Stimulated activated naive B cell treated with anti-CD40 and anti-IgM and Interleukin-4, amounts not matched to agents 10 μg/mL and 1 μg/mL and 100 μg/mL, for 72 hours (primary cell): ENCODE measurements around the gene FAM222A.

Source experiments
- ATAC-seq, 2 donors: fragments of 150-1000 bp; cut with Tn5 transposase; replicated peaks; 2 replicates each; pipeline ENCODE4 v1.10.0; 2021; ENCODE audit warnings: moderate library complexity in 1 of 2
- DNase-seq: peaks from one replicate; pipeline ENCODE4 v3.0.0; 2021
- H3K27ac Mint-ChIP-seq: one replicate; pipeline ENCODE4 v1.8.0; 2022; ENCODE audit warnings: mild to moderate bottlenecking, mixed read lengths
- H3K27me3 Mint-ChIP-seq, 2 donors: one replicate each; pipeline ENCODE4 v1.8.0; 2022; ENCODE audit warnings: mixed read lengths in 2 of 2
- H3K36me3 Mint-ChIP-seq, 2 donors: one replicate each; pipeline ENCODE4 v1.8.0; 2022; ENCODE audit warnings: mixed read lengths in 2 of 2, mild to moderate bottlenecking in 1 of 2
- H3K4me1 Mint-ChIP-seq, 2 donors: one replicate each; pipeline ENCODE4 v1.8.0; 2022; ENCODE audit warnings: mixed read lengths in 2 of 2, mild to moderate bottlenecking in 1 of 2
- H3K4me3 Mint-ChIP-seq, 2 donors: one replicate each; pipeline ENCODE4 v1.8.0; 2022; ENCODE audit warnings: mild to moderate bottlenecking in 2 of 2, mixed read lengths in 2 of 2, moderate library complexity in 1 of 2
- H3K9me3 Mint-ChIP-seq, 2 donors: one replicate each; pipeline ENCODE4 v1.8.0; 2022; ENCODE audit warnings: mixed read lengths in 2 of 2, mild to moderate bottlenecking in 1 of 2

The FAM222A gene

DNA sequence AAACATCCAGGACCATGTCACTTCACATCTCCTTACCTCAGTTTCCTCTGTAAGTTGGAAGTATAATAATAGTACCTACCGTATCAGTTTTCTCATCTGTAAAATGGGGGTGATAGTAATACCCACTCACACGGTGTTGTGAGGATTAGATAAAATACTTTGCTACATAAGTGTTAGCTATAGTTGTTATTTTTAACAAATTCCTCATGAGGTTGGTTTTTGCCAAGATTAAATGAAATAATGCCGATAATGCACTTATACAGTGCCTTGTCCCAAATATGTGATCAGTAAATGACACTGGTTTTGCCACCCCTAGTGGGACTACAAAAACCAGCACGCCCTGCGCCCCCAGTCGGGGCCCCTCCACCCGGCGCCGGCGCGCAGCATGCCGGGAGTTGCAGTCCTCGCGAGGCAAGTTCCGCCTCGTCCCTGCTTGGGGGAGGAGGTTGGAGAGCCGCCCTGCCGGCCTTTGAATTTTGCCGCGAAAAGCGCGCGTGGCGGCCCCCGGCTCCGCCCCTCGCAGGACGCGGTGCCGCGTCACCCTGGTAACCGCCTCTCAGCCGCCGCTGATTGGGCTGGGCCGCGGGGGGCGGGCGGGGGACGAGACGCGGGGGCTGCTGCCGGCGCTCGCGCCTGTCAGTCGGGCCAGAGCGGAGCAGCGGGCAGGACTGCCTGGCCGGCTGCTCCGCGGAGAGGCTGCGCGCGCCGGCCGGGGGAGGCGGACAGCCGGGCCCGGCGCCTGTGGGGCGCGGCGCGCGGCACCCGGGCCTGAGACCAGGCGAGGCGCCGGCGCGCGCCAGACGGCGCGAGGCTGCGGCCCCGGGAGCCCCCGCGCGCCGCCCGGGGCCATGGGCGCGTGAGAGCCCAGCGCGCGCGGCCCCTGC lies at the start of gene FAM222A:
Gene FAM222A (plus strand): TSS at position 639 of the 884 bp plus-strand sequence. CDS start 30,322 bp downstream, outside the sequence.
- peak within 1 kb of the TSS; percentile 56 for H3K27ac Mint-ChIP-seq
- DNase-seq (peak; percentile 98), ATAC-seq (peak; percentile 91 to 97)
- peak within 1 kb of the TSS; percentile 75 to 80 for H3K4me3 Mint-ChIP-seq
- H3K36me3 Mint-ChIP-seq: no peaks in the 10 kb centered on the region
- H3K27me3 Mint-ChIP-seq: peaks cover 44 to 72% of the 10 kb centered on the region in 2 donors
- peaks cover 2 to 12% of the 10 kb centered on the region in 2 donors for H3K4me1 Mint-ChIP-seq
- no peaks in the 10 kb centered on the region for H3K9me3 Mint-ChIP-seq

DNA sequence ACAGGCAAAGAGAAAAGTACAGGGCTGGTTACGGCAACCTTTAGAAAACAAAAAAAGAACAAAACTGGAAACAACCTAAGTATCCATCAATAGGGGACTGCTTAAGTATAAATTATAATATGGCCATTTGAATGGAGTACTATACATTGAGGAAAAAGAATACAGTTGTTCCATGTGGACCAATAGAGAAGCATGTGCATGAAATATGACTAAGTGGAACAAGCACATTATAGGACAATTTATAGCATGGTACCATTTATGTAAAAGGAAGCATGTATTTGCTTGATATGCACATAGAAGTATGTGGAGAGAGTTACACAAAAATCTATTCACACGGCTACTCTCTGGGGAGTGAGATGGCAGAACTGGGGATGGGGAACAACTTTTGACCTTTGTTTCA lies 49.2 kb upstream of the FAM222A start:
- DNase-seq (no peak), ATAC-seq (no peak)
- Mint-ChIP-seq H3K4me1 (no peaks in the 10 kb centered on the region), H3K36me3 (no peaks in the 10 kb centered on the region), H3K27me3 (peaks cover 4 to 17% of the 10 kb centered on the region in 2 donors), H3K4me3 (no peak overlapping the region), H3K27ac (no peak overlapping the region), H3K9me3 (peaks cover 0 to 1% of the 10 kb centered on the region in 2 donors)

- peaks cover 13 to 31% of the 10 kb centered on the region in 2 donors for H3K27me3 Mint-ChIP-seq
- no peak overlapping the region for H3K4me3 Mint-ChIP-seq
- H3K36me3 Mint-ChIP-seq: no peaks in the 10 kb centered on the region
- no peaks in the 10 kb centered on the region for H3K4me1 Mint-ChIP-seq
- no peak for ATAC-seq
- no peak for DNase-seq
- H3K9me3 Mint-ChIP-seq: peaks cover 0 to 1% of the 10 kb centered on the region in 2 donors
- H3K27ac Mint-ChIP-seq: no peak overlapping the region
Measured at GRCh38 chr12:109666068-109666467, 47.6 kb upstream of the FAM222A start.

DNA sequence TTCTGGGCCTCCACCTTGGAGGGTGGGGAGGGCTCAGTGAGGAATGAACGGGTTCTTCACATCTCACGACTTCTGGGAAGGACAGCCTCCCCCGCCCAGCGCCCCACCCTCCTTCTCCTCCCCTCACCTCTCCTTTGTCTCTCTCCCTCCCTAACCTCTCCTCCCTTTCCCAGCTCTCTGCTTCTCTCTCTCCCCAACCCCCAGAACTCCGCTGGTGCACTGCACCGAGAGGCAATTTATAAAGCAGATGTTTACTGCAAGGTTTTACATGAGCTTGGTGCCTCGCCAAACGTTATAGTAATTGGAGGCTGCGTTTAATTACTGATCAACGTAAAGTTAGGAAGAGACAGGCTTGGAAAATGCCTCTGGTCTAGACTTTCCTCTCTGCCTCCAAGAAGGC lies 42.9 kb upstream of the FAM222A start:
- ATAC-seq (no peak), DNase-seq (no peak)
- Mint-ChIP-seq H3K4me1 (no peaks in the 10 kb centered on the region), H3K9me3 (peaks cover 0 to 3% of the 10 kb centered on the region in 2 donors), H3K36me3 (no peaks in the 10 kb centered on the region), H3K4me3 (no peak overlapping the region), H3K27ac (no peak overlapping the region), H3K27me3 (peaks cover 18 to 53% of the 10 kb centered on the region in 2 donors)

GRCh38 chr12:109671502-109671901 lies 42.1 kb upstream of the FAM222A start:
- no peaks in the 10 kb centered on the region for H3K4me1 Mint-ChIP-seq
- H3K36me3 Mint-ChIP-seq: no peaks in the 10 kb centered on the region
- ATAC-seq (no peak), DNase-seq (no peak)
- peaks cover 0 to 3% of the 10 kb centered on the region in 2 donors for H3K9me3 Mint-ChIP-seq
- H3K27ac Mint-ChIP-seq: no peak overlapping the region
- no peak overlapping the region for H3K4me3 Mint-ChIP-seq
- H3K27me3 Mint-ChIP-seq: peaks cover 18 to 59% of the 10 kb centered on the region in 2 donors

GRCh38 chr12:109673379-109673778 lies 40.2 kb upstream of the FAM222A start:
- DNase-seq (no peak), ATAC-seq (no peak)
- Mint-ChIP-seq H3K27ac (no peak overlapping the region), H3K4me1 (no peaks in the 10 kb centered on the region), H3K27me3 (peaks cover 14 to 61% of the 10 kb centered on the region in 2 donors), H3K36me3 (no peaks in the 10 kb centered on the region), H3K4me3 (no peak overlapping the region), H3K9me3 (peaks cover 0 to 3% of the 10 kb centered on the region in 2 donors)

GRCh38 chr12:109673884-109674283 lies 39.7 kb upstream of the FAM222A start:
- H3K27ac Mint-ChIP-seq: no peak overlapping the region
- peaks cover 0 to 2% of the 10 kb centered on the region in 2 donors for H3K9me3 Mint-ChIP-seq
- no peaks in the 10 kb centered on the region for H3K4me1 Mint-ChIP-seq
- H3K36me3 Mint-ChIP-seq: no peaks in the 10 kb centered on the region
- no peak for ATAC-seq
- H3K27me3 Mint-ChIP-seq: peaks cover 14 to 57% of the 10 kb centered on the region in 2 donors
- DNase-seq: no peak
- no peak overlapping the region for H3K4me3 Mint-ChIP-seq

DNA sequence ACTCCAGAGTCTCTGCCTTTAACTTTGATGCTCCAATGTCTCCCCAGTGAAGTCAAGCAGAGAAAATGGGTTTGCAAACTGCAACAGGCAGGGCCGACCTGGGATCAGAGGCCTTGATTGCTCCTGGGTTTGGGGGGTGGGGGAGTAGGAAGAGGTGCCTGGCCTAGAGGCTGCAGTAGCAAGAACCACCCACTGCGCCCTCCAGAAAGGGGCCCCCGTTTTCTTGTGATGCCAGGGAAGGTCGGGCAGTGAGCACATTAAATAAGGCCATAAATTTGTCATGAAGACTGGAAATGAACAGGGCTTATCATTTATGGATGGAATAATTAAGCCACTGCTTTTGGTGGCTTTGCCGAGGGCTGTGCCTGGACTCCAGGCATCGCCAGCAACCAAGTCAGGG lies 38.2 kb upstream of the FAM222A start:
- Mint-ChIP-seq H3K36me3 (no peaks in the 10 kb centered on the region), H3K9me3 (peaks cover 0 to 2% of the 10 kb centered on the region in 2 donors)
- ATAC-seq: no peak

DNA sequence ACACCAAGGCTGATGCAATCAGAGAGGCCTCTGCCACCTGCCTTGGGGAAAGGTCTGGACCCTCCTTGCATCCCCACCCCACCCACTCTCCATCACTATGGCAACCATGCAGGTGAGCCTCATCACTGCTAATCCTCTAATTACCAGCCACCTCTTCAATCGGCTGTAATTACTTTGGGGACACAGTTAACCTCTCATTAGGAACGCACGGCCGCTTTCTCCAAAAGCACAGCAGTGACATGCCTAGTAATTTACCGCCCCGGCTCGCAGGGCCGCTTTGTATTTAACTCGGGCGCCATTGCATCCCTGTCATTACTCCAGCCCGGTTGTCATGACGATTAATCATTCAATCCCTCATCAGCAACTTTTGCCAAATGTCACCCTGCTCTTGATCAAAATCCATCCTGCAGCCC lies 36.3 kb upstream of the FAM222A start:
- H3K9me3 Mint-ChIP-seq: peaks cover 0 to 2% of the 10 kb centered on the region in 2 donors
- H3K36me3 Mint-ChIP-seq: no peaks in the 10 kb centered on the region
- no peaks in the 10 kb centered on the region for H3K4me1 Mint-ChIP-seq
- ATAC-seq (no peak), DNase-seq (no peak)
- no peak overlapping the region for H3K27ac Mint-ChIP-seq
- no peak overlapping the region for H3K4me3 Mint-ChIP-seq
- peaks cover 5 to 42% of the 10 kb centered on the region in 2 donors for H3K27me3 Mint-ChIP-seq

More for the DNA sequence above, 38.2 kb upstream of the FAM222A start:
- H3K27me3 Mint-ChIP-seq: peaks cover 10 to 48% of the 10 kb centered on the region in 2 donors
- no peak for DNase-seq
- no peak overlapping the region for H3K27ac Mint-ChIP-seq
- no peaks in the 10 kb centered on the region for H3K4me1 Mint-ChIP-seq
- H3K4me3 Mint-ChIP-seq: no peak overlapping the region

- ATAC-seq (no peak), DNase-seq (no peak)
- Mint-ChIP-seq H3K9me3 (no peaks in the 10 kb centered on the region), H3K36me3 (no peaks in the 10 kb centered on the region), H3K27me3 (peaks cover 13 to 45% of the 10 kb centered on the region in 2 donors), H3K27ac (no peak overlapping the region), H3K4me3 (no peak overlapping the region), H3K4me1 (no peaks in the 10 kb centered on the region)
Measured at GRCh38 chr12:109678719-109679118, 34.9 kb upstream of the FAM222A start.

GRCh38 chr12:109679501-109680263 lies 33.9 kb upstream of the FAM222A start:
- ATAC-seq (no peak), DNase-seq (no peak)
- H3K4me3 Mint-ChIP-seq: no peak overlapping the region
- H3K4me1 Mint-ChIP-seq: no peaks in the 10 kb centered on the region
- no peak overlapping the region for H3K27ac Mint-ChIP-seq
- H3K27me3 Mint-ChIP-seq: peaks cover 13 to 50% of the 10 kb centered on the region in 2 donors
- no peaks in the 10 kb centered on the region for H3K9me3 Mint-ChIP-seq
- H3K36me3 Mint-ChIP-seq: no peaks in the 10 kb centered on the region

DNA sequence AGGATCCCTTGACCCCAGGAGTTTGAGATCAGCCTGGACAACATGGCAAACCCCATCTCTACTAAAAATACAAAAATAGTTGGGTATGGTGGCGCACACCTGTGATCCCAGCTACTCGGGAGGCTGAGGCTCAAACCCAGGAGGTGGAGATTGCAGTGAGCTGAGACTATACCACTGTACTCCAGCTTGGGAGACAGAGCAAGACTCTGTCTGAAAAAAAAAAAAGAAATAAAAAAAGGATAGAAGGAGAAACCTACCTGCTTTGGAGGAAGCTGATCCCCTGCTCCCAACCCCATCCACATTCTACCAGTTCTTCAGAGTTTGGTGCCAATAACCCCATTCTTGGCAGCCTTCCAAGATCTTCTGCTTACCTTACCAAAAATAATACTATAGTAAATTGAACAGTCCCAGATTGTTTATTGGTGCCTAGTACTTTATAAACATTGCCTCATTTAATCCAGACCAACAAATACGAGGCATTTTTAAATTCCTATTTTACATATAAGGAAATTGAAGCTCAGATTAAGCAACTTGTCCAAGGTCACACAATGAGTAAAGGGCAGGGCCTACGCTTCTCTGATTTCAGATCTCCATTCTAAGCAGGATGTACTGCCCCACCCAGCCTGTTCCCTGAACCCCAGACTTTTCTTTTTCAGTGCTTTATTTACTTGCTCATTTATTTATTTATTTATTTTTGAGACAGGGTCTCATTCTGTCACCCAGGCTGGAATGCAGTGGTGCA lies 33.2 kb upstream of the FAM222A start:
- Mint-ChIP-seq H3K27ac (no peak overlapping the region), H3K4me3 (no peak overlapping the region), H3K4me1 (no peaks in the 10 kb centered on the region), H3K36me3 (no peaks in the 10 kb centered on the region), H3K27me3 (peaks cover 8 to 48% of the 10 kb centered on the region in 2 donors), H3K9me3 (no peaks in the 10 kb centered on the region)
- DNase-seq: no peak
- ATAC-seq: no peak

- H3K27ac Mint-ChIP-seq: no peak overlapping the region
- peaks cover 8 to 37% of the 10 kb centered on the region in 2 donors for H3K27me3 Mint-ChIP-seq
- H3K4me1 Mint-ChIP-seq: no peaks in the 10 kb centered on the region
- no peaks in the 10 kb centered on the region for H3K9me3 Mint-ChIP-seq
- H3K4me3 Mint-ChIP-seq: no peak overlapping the region
- ATAC-seq (no peak), DNase-seq (no peak)
- no peaks in the 10 kb centered on the region for H3K36me3 Mint-ChIP-seq
Measured at GRCh38 chr12:109681986-109682707, 31.5 kb upstream of the FAM222A start.
